Measurements from ENCODE around the gene MX2. TPM values are rescaled to one million over a fixed set of nuclear protein-coding genes. Genes with fewer than 3 reads are reported as not detected.

The MX2 gene
- total and polyA plus RNA-seq, 2 of the 4 experiments (the other 2 are of a cell fraction) = 0.53 to 0.54 TPM

DNA sequence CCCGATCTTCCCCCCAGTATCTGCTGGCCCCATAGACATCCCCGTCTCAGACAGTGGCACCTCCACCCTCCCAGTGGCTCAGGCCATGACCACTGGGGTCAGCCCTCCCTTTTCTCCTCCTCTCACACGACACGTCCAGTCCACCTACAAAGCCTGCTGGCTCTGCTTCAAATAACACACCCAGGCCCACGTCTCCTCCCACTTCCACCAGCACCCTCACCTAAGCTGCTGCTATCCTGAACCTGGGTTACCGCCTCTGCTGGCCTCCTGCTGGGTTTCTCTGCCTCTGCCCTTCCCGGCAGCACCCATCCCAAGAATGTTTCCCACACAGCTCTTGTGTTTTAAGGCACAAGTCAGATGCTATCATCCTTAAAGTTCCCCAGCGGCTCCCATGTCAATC, 26.0 kb downstream of the MX2 start:
- H4K5ac ChIP-seq (ENCODE audit: low read depth, low read length) = no peak overlapping the region
- POLR2A ChIA-PET (ENCODE audit: unreplicated experiment) = no interaction called here
- H2BK20ac ChIP-seq (ENCODE audit: low read depth, low read length) = no peak overlapping the region
- no peak overlapping the region for H3K27ac ChIP-seq (ENCODE audit: insufficient read depth, low read length)
- no peak overlapping the region for H2BK120ac ChIP-seq (ENCODE audit: low read depth, low read length)
- no peak overlapping the region for H3K14ac ChIP-seq (replicated peaks; ENCODE audit: low read depth, low read length)
- H3K4ac ChIP-seq (ENCODE audit: low read depth, low read length) = no peak overlapping the region
- ATAC-seq (ENCODE audit: low read depth) (no peak), DNase-seq (no peak)
- dilution Hi-C loops (cut with HindIII; ENCODE audit: low sequenced_read_pairs, unreplicated experiment) (no loop called here), intact Hi-C loops (cut with micrococcal nuclease) (no loop called here), in situ Hi-C loops (cut with MboI; ENCODE audit: low sequenced_read_pairs) (no loop called here)
- WGBS, 2 experiments (ENCODE audit: extremely low coverage in 2 of 2, insufficient read length in 1 of 2) = 53% methylated on average over 7 of the region's 8 CpGs; no CpG with 5 or more reads in 1 of the 2 experiments
- no peak overlapping the region for H2AK9ac ChIP-seq (replicated peaks; ENCODE audit: low read depth, low read length, poor library complexity)
- no peak overlapping the region for H2AK5ac ChIP-seq (ENCODE audit: low read depth, low read length)
- H3K36me3 ChIP-seq (ENCODE audit: control insufficient read depth, insufficient read depth, low read length) = no peaks in the 10 kb centered on the region
- no peak overlapping the region for H3K56ac ChIP-seq (ENCODE audit: extremely low read depth, insufficient read depth, low read length)
- CTCF ChIA-PET = no interaction called here
- no peak overlapping the region for H4K91ac ChIP-seq (ENCODE audit: insufficient read depth, low read depth, low read length)
- H3K79me1 ChIP-seq (ENCODE audit: low read depth in 1 of 2, low read length in 2 of 2) = no peaks in the 10 kb centered on the region
- H2BK15ac ChIP-seq (ENCODE audit: low read depth, low read length) = no peak overlapping the region
- no peak overlapping the region for H2BK5ac ChIP-seq (ENCODE audit: low read depth, low read length, poor library complexity, severe bottlenecking)
- H3K4me2 ChIP-seq (ENCODE audit: low read depth, low read length) = no peak overlapping the region
- H3K27me3 ChIP-seq (ENCODE audit: control insufficient read depth, insufficient read depth, low read length) = no peaks in the 10 kb centered on the region; the same call in 1 of the 2 replicates
- H3K4me1 ChIP-seq (ENCODE audit: control insufficient read depth, insufficient read depth, low read length) = no peaks in the 10 kb centered on the region
- no peak overlapping the region for H2AFZ ChIP-seq (replicated peaks; ENCODE audit: low read length, poor library complexity)
- no TSS peak for BruUV-seq (replicated peaks)
- no peaks in the 10 kb centered on the region for H3K9me3 ChIP-seq (ENCODE audit: control insufficient read depth, insufficient read depth, low read length)
- no peak overlapping the region for H3K18ac ChIP-seq (ENCODE audit: low read depth, low read length)
- no peak overlapping the region for H3K4me3 ChIP-seq (ENCODE audit: insufficient read depth, low read depth, low read length)
- H3K9me1 ChIP-seq (ENCODE audit: insufficient read depth, low read length) = no peaks in the 10 kb centered on the region
- H3K9ac ChIP-seq (ENCODE audit: low read depth, low read length) = no peak overlapping the region
- H4K8ac ChIP-seq (ENCODE audit: low read depth in 2 of 2, low read length in 2 of 2) = no peak overlapping the region
- H3K23ac ChIP-seq (ENCODE audit: low read depth, low read length) = no peak overlapping the region
- no peak for TF ChIP-seq MAZ (IDR thresholded peaks at IDR 0.05; ENCODE audit: borderline replicate concordance, low read depth, low read length)
- TF ChIP-seq POLR2A (IDR thresholded peaks at IDR 0.05; ENCODE audit: low read depth, low read length) = no peak
- TF ChIP-seq CHD1 (IDR thresholded peaks at IDR 0.05; ENCODE audit: low read depth, low read length) = no peak
- no peak for TF ChIP-seq USF2 (IDR thresholded peaks at IDR 0.05; ENCODE audit: low read depth, low read length)
- no peak for TF ChIP-seq RCOR1 (IDR thresholded peaks at IDR 0.05; ENCODE audit: insufficient replicate concordance, low read length)
- TF ChIP-seq MAFK (IDR thresholded peaks at IDR 0.05; ENCODE audit: low read depth, low read length) = no peak
- no peak for TF ChIP-seq SMC3 (IDR thresholded peaks at IDR 0.05; ENCODE audit: low read depth, low read length)
- TF ChIP-seq BHLHE40 (IDR thresholded peaks at IDR 0.05; ENCODE audit: low read depth, low read length) = no peak
- no peaks in the 10 kb centered on the region for H4K20me1 ChIP-seq (ENCODE audit: insufficient read depth, low read length)
